Measurements from ENCODE around the gene HNRNPUL1. TPM values are rescaled to one million over a fixed set of nuclear protein-coding genes. Genes with fewer than 3 reads are reported as not detected.

The HNRNPUL1 gene
- total RNA-seq, 2 donors from 2014 or later, result 76.0 to 87.3 TPM

DNA sequence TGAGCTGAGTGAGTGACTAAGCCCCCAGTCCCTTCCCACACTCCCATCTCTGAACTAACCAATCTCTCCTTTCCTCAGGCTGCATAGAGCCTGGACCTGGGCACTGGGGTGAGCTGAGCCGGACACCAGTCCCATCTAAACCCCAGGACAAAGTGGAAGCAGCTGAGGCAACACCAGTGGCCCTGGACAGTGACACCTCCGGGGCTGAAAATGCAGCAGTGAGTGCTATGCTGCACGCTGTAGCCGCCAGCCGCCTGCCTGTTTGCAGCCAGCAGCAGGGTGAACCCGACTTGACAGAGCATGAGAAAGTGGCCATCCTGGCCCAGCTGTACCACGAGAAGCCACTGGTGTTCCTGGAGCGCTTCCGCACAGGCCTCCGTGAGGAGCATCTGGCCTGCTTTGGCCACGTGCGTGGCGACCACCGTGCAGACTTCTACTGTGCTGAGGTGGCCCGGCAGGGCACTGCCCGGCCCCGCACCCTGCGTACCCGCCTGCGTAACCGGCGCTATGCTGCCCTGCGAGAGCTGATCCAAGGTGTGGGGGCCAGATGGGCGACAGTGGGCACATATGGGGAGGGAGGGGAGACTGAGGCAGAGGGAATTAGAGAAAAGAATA, 52.2 kb downstream of the HNRNPUL1 start:
- H3K36me3 ChIP-seq (replicated peaks in 1 of 2; ENCODE audit: insufficient read depth in 1 of 2, low read depth in 2 of 2), result peaks cover 0 to 22% of the 10 kb centered on the region in 2 donors
- WGBS, 2 donors, result 96 to 99% methylated on average over 10 to 24 of the region's 24 CpGs
- no peak overlapping the region for H3K27ac ChIP-seq
- no peak overlapping the region for H3K4me3 ChIP-seq
- H3K4me1 ChIP-seq, result peaks cover 2% of the 10 kb centered on the region
- H3K27me3 ChIP-seq, result no peaks in the 10 kb centered on the region
- TF ChIP-seq, protein P1, sequence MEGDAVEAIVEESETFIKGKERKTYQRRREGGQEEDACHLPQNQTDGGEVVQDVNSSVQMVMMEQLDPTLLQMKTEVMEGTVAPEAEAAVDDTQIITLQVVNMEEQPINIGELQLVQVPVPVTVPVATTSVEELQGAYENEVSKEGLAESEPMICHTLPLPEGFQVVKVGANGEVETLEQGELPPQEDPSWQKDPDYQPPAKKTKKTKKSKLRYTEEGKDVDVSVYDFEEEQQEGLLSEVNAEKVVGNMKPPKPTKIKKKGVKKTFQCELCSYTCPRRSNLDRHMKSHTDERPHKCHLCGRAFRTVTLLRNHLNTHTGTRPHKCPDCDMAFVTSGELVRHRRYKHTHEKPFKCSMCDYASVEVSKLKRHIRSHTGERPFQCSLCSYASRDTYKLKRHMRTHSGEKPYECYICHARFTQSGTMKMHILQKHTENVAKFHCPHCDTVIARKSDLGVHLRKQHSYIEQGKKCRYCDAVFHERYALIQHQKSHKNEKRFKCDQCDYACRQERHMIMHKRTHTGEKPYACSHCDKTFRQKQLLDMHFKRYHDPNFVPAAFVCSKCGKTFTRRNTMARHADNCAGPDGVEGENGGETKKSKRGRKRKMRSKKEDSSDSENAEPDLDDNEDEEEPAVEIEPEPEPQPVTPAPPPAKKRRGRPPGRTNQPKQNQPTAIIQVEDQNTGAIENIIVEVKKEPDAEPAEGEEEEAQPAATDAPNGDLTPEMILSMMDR (IDR thresholded peaks at IDR 0.05), result no peak
- TF ChIP-seq POLR2A (IDR thresholded peaks at IDR 0.05), result no peak
- intact Hi-C loops (cut with DNase I), result no loop called here
- no peaks in the 10 kb centered on the region for H3K9me3 ChIP-seq
- DNase-seq, result no peak
- ATAC-seq, result no peak

DNA sequence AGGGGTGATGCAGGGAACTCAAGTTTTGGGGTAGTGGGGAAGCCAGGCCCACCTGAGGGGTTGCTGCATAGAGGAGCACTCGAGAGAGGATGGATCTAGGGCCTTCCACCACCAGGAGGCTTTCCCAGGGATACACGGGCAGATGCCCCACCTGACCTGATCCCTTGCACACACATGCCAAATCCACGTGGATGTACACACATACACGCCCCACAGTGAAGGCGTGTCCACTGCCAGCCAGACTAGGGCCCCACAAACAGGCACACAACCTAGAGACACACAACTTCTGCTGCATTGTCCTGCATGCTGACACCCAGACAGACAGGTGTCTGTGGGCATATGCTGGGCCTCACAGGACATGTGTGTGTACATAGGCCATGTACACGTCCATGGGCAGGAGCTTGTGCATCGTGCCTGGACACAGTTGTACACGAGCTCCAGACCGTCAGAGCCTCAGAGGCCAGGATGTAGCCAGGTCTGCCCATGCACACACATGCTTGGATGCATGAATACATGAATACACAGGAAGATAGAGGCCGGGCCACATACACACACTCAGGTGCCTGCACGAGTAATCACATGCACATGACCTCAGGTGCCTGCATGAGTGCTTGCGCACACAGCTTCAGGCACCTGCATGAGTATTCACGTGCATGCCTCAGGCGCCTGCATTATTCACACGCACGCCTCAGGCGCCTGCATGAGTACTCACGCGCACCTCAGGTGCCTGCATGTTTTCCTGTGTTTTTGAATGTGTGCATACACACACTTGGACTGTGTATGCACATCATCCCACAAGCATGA, 54.7 kb downstream of the HNRNPUL1 start:
- peaks cover 1% of the 10 kb centered on the region for H3K4me1 ChIP-seq
- H3K36me3 ChIP-seq (replicated peaks in 1 of 2; ENCODE audit: insufficient read depth in 1 of 2, low read depth in 2 of 2), result peaks cover 0 to 18% of the 10 kb centered on the region in 2 donors
- 86 to 96% methylated on average over 7 to 19 of the region's 19 CpGs for WGBS, 2 donors
- H3K9me3 ChIP-seq, result no peaks in the 10 kb centered on the region
- H3K4me3 ChIP-seq, result no peak overlapping the region
- ATAC-seq (no peak), DNase-seq (no peak)
- TF ChIP-seq, protein P1 (IDR thresholded peaks at IDR 0.05), result no peak
- no peak for TF ChIP-seq POLR2A (IDR thresholded peaks at IDR 0.05)
- no peak overlapping the region for H3K27ac ChIP-seq
- intact Hi-C loops (cut with DNase I), result no loop called here
- H3K27me3 ChIP-seq, result no peaks in the 10 kb centered on the region

DNA sequence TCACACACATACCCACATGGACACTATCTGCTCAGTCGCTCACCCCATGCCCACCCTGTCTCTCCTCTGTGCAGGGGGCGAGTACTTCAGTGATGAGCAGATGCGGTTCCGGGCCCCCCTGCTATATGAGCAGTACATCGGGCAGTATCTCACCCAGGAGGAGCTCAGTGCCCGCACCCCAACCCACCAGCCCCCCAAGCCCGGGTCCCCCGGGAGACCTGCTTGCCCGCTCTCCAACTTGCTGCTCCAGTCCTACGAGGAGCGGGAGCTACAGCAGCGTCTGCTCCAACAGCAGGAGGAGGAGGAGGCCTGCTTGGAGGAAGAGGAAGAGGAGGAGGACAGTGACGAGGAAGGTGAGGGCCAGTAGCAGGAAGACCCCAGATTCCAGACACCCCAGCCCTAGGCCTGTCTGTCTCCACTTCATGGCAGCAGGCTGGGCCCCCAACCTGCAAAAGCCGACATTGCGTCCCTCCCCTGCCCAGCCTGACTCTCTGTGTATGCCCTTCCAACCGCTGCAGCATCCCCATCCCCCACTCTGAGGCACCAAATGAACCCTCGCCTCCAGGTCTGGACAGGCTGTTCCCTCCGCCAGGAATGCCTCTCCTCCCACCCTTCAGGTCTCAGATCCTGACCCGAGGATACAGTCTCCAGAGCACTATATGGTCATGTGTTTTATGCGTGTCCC, 55.5 kb downstream of the HNRNPUL1 start:
- Histone ChIP-seq H3K27ac (no peak overlapping the region), H3K4me3 (no peak overlapping the region), H3K4me1 (peaks cover 8% of the 10 kb centered on the region), H3K36me3 (replicated peaks in 1 of 2; ENCODE audit: insufficient read depth in 1 of 2, low read depth in 2 of 2) (peaks cover 0 to 18% of the 10 kb centered on the region in 2 donors), H3K9me3 (no peaks in the 10 kb centered on the region), H3K27me3 (no peaks in the 10 kb centered on the region)
- ATAC-seq, result no peak
- 86 to 89% methylated on average over 12 to 20 of the region's 20 CpGs for WGBS, 2 donors
- intact Hi-C loops (cut with DNase I), result loop anchor here (10.0 kb wide), 1 partner anchor 115 kb away; the partner anchor contains the start of gene DMAC2
- DNase-seq, result no peak
- TF ChIP-seq POLR2A (IDR thresholded peaks at IDR 0.05), result no peak
- TF ChIP-seq, protein P1 (IDR thresholded peaks at IDR 0.05), result no peak

DNA sequence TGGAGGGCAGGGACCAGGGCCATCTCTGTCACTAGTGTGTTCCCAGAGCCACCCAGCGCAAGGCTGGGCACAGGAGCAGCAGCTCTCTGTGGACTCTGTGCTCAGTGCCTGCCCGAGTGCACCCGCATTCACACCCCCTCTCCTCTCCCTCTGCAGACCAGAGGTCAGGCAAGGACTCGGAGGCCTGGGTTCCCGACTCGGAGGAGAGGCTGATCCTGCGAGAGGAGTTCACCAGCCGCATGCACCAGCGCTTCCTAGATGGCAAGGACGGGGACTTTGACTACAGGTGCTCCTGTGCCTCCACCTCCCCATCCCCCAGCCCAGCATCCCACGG, 56.0 kb downstream of the HNRNPUL1 start:
- DNase-seq (no peak), ATAC-seq (no peak)
- no peak overlapping the region for H3K27ac ChIP-seq
- intact Hi-C loops (cut with DNase I), result loop anchor here (10.0 kb wide), 1 partner anchor 115 kb away; the partner anchor contains the start of gene DMAC2
- no peak overlapping the region for H3K4me3 ChIP-seq
- 94 to 100% methylated on average over 4 to 11 of the region's 11 CpGs for WGBS, 2 donors
- peaks cover 13% of the 10 kb centered on the region for H3K4me1 ChIP-seq
- TF ChIP-seq, protein P1 (IDR thresholded peaks at IDR 0.05), result no peak
- no peak for TF ChIP-seq POLR2A (IDR thresholded peaks at IDR 0.05)
- no peaks in the 10 kb centered on the region for H3K27me3 ChIP-seq
- no peaks in the 10 kb centered on the region for H3K9me3 ChIP-seq
- peaks cover 0 to 18% of the 10 kb centered on the region in 2 donors for H3K36me3 ChIP-seq (replicated peaks in 1 of 2; ENCODE audit: insufficient read depth in 1 of 2, low read depth in 2 of 2)

All from body of pancreas (tissue), 4 donors.